SK-MEL-5 (cell line): ENCODE measurements around the gene ERAL1. TPM values are rescaled to one million over a fixed set of nuclear protein-coding genes. Genes with fewer than 3 reads are reported as not detected.
"Not testable (repeated sequence)": the region's sequence is repeated elsewhere in the genome, so short reads cannot be mapped to it uniquely, and the experiment has no call there.

ENCODE experiments used
- DNase-seq: peaks from one replicate; pipeline ENCODE4 v3.0.0-alpha.2; 2016; ENCODE audit warnings: low read depth, low spot score
- in situ Hi-C: cut with HindIII; loops from 2 replicates; pipeline ENCODE4 v1.10.0; 2016; ENCODE audit warnings: low sequenced_read_pairs, high pct_unique_total_duplicates, low pct_unique_long_range_greater_than_20kb
- total RNA-seq: library from RNA; depleted of rRNA; stranded (reverse); fragments of >200 nt; shearing (Covaris generic); gene quantifications from 2 replicates; pipeline ENCODE4 v1.2.3, GENCODE V29; 2014

ERAL1 gene
- total RNA-seq, 1 experiment from 2014 or later, result 23.8 TPM

DNA sequence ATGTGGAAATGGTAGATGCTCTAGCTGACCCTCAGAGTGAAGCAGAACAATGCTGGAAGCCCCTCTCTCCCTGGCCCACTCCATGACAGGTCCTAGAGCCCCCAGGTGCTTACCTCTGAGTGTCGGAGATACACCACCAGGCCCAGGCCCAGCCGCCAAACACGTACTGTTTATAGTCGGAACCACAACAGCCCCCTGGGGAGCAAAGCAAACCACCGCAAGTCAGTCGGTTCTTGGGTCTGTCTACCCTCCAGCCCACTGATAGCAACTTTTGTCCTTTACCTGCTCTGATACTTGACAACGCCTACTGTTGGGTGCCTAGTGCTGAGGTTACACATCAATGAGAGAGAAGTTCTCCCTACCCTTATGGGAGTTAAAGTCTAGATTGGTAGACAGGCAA, 34.0 kb downstream of the ERAL1 start:
- in situ Hi-C loops, result no loop called here
- DNase-seq, result no peak

DNA sequence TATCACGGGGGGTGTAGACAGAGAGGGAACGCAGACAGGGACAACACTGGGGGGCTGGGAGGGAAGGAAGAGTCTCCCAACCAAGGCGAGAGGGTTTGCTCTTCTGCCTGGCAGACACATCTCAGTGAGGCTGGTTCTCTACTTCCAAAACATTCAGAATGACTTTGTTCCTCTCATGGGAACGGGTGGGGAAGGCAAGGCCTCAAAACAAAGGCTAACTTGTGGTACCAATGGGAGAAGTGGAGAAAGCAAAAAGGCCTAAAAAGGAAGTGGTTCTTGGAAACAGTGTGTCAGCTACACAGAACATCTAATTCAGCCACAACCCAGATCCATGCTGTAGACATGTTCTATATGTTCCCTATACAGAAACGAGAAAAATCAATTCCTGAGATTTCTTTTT, 35.2 kb downstream of the ERAL1 start:
- DNase-seq, result peak; percentile 43
- in situ Hi-C loops, result no loop called here

DNA sequence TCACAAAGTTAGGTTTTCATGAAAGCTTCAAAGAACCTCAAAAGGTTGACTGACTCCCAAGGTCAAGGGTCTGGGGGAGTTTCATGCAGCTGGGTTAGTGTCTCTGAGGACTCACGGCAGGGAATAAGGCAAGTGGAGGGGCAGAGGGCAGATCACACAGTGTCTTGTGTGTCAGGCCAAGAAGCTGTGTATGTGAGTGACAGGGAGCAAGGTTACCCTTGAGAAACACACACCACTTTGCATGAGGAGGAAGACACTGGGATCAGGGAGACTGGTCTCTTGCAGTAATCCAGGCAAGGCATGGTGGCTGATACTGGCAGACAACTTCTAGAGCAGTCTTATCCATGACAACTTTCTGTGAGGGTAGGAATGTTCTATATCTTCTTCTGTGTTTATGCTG, 36.4 kb downstream of the ERAL1 start:
- in situ Hi-C loops, result no loop called here
- DNase-seq, result no peak

DNA sequence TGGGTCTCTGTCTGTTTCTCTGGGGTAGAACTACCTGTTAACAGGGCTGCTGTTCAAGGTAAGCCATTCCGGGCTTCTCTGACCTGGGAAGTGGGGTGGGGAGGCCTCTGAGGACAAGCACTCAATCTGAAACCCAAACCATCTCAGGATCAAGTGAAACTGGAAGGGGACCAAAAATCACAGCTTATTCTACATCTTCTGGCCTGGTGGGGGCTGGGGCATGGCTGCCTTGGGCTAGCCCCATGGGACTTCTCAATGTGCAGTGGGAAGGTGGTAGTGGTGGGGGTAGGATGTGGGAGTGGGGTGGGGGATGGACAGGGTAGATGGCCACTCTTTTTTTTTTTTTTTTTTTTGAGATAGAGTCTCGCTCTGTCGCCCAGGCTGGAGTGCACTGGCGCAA, 37.2 kb downstream of the ERAL1 start:
- in situ Hi-C loops, result no loop called here
- no peak for DNase-seq

GRCh38 chr17:28893248-28894183, 38.7 kb downstream of the ERAL1 start:
- DNase-seq, in situ Hi-C loops: not testable (repeated sequence)

- in situ Hi-C loops, result no loop called here
- no peak for DNase-seq
Observed at GRCh38 chr17:28895794-28896447, 41.1 kb downstream of the ERAL1 start.

- in situ Hi-C loops, result no loop called here
- DNase-seq, result no peak
Observed at GRCh38 chr17:28896491-28896883, 41.7 kb downstream of the ERAL1 start.

GRCh38 chr17:28896884-28897768, 42.3 kb downstream of the ERAL1 start, which contains the start of gene FLOT2:
TSS of gene FLOT2 (minus strand) at chr17:28897733. CDS start at chr17:28897574, 159 bp downstream.
- in situ Hi-C loops, result no loop called here

GRCh38 chr17:28897769-28898526, 43.1 kb downstream of the ERAL1 start:
- peak; percentile 26 for DNase-seq
- in situ Hi-C loops, result no loop called here

More at GRCh38 chr17:28896884-28897768, 42.3 kb downstream of the ERAL1 start, which contains the start of gene FLOT2:
- peak; percentile 17 for DNase-seq

GRCh38 chr17:28898527-28898955, 43.7 kb downstream of the ERAL1 start:
- in situ Hi-C loops, result no loop called here
- no peak for DNase-seq

DNA sequence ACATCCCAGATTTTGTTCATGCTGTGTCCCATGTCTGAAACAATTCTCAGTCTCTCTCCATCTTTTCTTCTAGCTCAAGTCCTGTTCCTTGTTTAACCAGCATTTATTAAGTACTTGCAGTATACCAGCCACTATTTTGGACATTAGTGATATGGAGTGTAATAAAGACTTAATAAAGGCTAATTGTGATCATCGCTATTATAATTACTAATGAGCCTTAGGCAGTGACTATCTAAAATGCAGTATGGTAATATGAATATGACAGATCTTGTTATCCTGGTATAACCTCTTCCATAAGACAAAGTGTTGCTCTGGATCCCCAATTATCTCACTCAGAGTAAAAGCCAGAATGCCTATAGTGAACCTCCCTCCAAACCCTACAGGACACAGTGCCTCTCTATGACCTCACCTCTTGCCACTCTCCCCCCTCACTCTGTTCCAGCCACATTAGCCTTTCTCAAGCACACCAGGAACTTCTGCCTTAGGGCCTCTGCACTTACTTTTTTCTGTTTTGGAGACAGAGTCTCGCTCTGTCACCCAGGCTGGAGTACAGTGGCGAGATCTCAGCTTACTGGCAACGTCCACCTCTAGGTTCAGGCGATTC, 44.5 kb downstream of the ERAL1 start:
- DNase-seq, result no peak
- in situ Hi-C loops, result no loop called here

DNA sequence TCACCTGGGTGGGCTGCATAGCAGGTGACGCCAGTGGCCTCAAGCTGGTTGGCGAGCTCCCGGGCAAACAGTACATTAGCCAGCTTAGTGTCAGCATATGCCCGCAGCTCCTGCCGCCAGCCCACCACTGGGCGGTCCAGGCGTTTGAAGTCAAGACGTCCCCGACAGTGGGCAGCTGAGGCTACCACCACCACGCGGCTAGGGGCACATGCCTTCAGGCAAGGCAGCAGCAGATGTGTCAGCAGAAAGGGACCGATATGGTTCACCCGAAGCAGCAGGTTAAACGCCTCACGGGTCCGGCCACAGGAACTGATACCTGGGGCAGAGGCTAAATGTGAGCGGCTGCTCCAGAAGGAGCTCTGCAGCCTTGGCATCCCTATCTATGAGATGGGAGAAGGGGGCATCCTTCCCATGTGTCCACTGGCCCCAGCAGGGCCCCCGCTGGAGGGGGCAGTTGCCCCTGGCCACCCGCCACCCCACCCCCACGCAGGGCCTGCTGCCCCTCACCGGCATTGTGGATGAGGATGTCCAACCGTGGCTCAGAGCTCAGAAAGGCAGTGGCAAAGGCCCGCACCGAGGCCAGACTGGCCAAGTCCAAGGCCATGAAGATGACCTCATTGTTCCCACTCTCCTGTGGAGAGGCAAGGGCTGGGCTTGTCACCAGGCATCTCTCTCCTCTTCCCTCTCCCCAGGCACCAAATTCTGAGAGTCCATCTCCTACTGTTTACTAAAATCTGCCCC, 46.3 kb downstream of the ERAL1 start:
- in situ Hi-C loops, result no loop called here
- DNase-seq, result no peak

DNA sequence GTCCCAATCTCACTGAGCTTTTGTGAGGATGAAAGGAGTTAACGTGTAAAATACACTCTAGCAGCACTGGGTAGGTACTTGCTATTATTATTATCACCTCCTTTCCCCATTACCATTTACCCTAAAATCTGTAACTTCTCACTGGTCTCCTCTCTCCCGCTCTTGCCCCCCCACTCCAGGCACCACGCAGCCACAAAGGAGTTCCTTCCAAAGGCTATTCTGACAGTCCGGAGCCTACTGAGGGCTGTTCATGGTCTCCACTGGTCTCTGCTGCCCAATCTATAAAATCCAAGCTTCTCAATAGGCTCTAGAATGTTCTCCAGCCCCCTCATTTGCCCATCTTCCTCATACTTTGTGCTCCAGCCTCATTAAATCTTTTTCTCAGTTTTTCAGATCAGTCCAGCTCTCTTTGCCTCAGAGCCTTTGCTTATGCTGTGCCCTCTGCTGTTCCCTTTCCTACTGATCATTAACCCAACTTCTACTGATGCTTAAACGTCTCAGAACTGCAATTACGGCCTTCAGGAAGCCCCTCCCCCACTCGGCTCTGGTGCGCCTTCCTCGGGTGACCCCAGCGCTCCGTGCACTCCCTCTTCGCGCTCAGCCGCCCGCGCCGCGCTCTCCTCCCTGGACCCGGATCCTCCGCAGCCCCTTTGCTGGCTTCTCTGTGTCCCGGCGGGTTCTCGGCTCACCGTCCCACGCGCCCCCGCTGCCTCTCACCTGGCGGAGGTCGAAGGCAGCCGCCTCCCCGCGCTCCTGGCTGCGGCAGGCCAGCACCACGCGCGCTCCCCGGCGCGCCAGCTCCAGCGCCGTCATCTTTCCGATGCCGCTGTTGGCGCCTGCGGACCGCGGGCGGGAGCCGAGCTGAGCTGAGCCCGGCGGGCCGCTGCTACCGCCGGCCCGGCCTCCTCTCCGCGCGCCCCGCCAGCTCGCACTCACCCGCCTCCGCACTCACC, 47.3 kb downstream of the ERAL1 start:
- in situ Hi-C loops, result no loop called here
- no peak for DNase-seq

DNA sequence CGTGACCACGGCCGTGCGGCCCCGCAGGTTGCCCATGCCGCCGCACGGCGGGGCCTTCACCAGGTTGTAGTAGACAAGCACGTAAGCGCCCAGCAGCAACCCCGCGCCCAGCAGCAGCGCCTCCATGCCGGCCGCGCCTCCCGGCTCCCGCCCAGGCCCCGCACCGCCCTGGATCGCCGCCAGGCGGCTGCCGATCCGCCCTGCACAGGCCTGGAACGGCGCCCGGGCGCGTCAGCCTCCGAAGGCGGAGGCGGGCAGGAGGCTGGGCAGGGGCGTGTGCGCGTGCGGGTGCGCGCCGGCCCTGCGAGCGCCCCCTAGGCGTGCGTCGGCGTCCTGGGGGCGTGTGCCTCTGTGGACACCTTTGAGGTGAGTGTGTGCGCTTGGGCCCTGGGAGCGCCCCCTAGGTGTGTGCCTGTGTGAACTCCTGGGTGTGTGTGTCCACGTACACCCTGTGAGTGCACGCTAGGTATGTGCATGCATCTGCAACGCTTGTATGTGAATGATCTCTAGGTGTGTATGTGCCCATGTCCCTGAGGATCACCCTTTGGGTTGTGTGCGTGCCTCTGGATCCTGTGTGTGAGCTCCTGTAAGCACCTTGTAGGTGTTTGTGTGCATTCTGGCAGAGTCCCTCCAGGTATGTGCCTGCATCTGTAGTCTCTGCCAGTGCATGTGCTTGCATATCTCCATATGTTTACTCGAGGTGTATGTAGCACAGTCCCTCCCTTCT, 48.2 kb downstream of the ERAL1 start, which contains the start of gene DHRS13:
Gene DHRS13, minus strand, starts transcription at position 261 of the 727 bp plus-strand sequence. Its CDS starts 135 bp downstream, at position 126.
- peak; percentile 90 for DNase-seq
- in situ Hi-C loops, result no loop called here

GRCh38 chr17:28903546-28903841, 48.7 kb downstream of the ERAL1 start:
- in situ Hi-C loops, DNase-seq: not testable (repeated sequence)
